Liver (tissue), 3 donors: ENCODE measurements around the gene PDE4B.

Experiments
- CTCF ChIP-seq: fragments of 150-350 bp; IDR thresholded peaks from 2 replicates; pipeline ENCODE4 v1.5.1; 2017; ENCODE audit warnings: improper control_type of control experiment, low read depth, low read length; ENCODE audit not compliant: missing input control
- RAD21 ChIP-seq, 2 donors: IDR thresholded peaks; 2 replicates each; pipeline ENCODE4 v1.6.1; 2016; ENCODE audit warnings: antibody characterized with exemption in 2 of 2, mild to moderate bottlenecking in 2 of 2
- donor health status: healthy.
- donor health status: healthy.

- no peak for TF ChIP-seq CTCF
- no peak for TF ChIP-seq RAD21 (IDR thresholded peaks at IDR 0.05)
Observed at GRCh38 chr1:66288048-66288447, 495.4 kb downstream of the PDE4B start.
